ENCODE data around the gene GPER1. TPM values are rescaled to one million over a fixed set of nuclear protein-coding genes. Genes with fewer than 3 reads are reported as not detected.
"Not testable (repeated sequence)": the region's sequence is repeated elsewhere in the genome, so short reads cannot be mapped to it uniquely, and the experiment has no call there.

Gene GPER1
- 0.09 TPM in 1 of 2 replicates, not detected in the other for total RNA-seq

- Mint-ChIP-seq H3K4me1 (peaks cover 9% of the 10 kb centered on the region), H3K27ac (peak within 1 kb of the TSS; percentile 11), H3K36me3 (ENCODE audit: low read depth) (no peaks in the 10 kb centered on the region), H3K27me3 (peaks cover 2% of the 10 kb centered on the region), H3K4me3 (peak within 1 kb of the TSS; percentile 79), H3K9me3 (no peaks in the 10 kb centered on the region)
- DNase-seq = no peak
- intact Hi-C loops (cut with micrococcal nuclease) = loop anchor here (1.0 kb wide), 1 partner anchor 88 kb away; no protein-coding TSS in a partner anchor
Observed at GRCh38 chr7:1087952-1088920, at the start of gene GPER1. Gene GPER1 (plus strand): TSS chr7:1088113. CDS start chr7:1091729, 3,616 bp downstream.

- H3K27me3 Mint-ChIP-seq, DNase-seq, H3K27ac Mint-ChIP-seq: not testable (repeated sequence)
Observed at GRCh38 chr7:1040233-1040632, 47.7 kb upstream of the GPER1 start.

GRCh38 chr7:1040790-1041189 lies 47.1 kb upstream of the GPER1 start:
- no peak overlapping the region for H3K4me3 Mint-ChIP-seq
- H3K27me3 Mint-ChIP-seq = no peaks in the 10 kb centered on the region
- no peaks in the 10 kb centered on the region for H3K36me3 Mint-ChIP-seq (ENCODE audit: low read depth)
- intact Hi-C loops (cut with micrococcal nuclease) = loop anchor here (5.0 kb wide), 2 partner anchors 97 to 118 kb away; a partner anchor contains a TSS
- no peaks in the 10 kb centered on the region for H3K9me3 Mint-ChIP-seq
- peaks cover 21% of the 10 kb centered on the region for H3K4me1 Mint-ChIP-seq
- H3K27ac Mint-ChIP-seq = no peak overlapping the region
- no peak for DNase-seq

More at GRCh38 chr7:1040233-1040632, 47.7 kb upstream of the GPER1 start:
- H3K9me3 Mint-ChIP-seq; H3K4me3 Mint-ChIP-seq; H3K36me3 Mint-ChIP-seq (ENCODE audit: low read depth): not testable (repeated sequence)
- intact Hi-C loops (cut with micrococcal nuclease) = loop anchor here (5.0 kb wide), 2 partner anchors 97 to 118 kb away; a partner anchor contains a TSS
- peaks cover 15% of the 10 kb centered on the region for H3K4me1 Mint-ChIP-seq

- H3K9me3 Mint-ChIP-seq = no peaks in the 10 kb centered on the region
- H3K36me3 Mint-ChIP-seq (ENCODE audit: low read depth) = peaks cover 1% of the 10 kb centered on the region
- intact Hi-C loops (cut with micrococcal nuclease) = loop anchor here (5.0 kb wide), 2 partner anchors 95 to 120 kb away; a partner anchor contains a TSS
- H3K4me3 Mint-ChIP-seq = no peak overlapping the region
- DNase-seq = no peak
- H3K27ac Mint-ChIP-seq = no peak overlapping the region
- H3K27me3 Mint-ChIP-seq = no peaks in the 10 kb centered on the region
- H3K4me1 Mint-ChIP-seq = peaks cover 31% of the 10 kb centered on the region
Observed at GRCh38 chr7:1041551-1042491, 46.1 kb upstream of the GPER1 start.

GRCh38 chr7:1042492-1042833 lies 45.5 kb upstream of the GPER1 start:
- no peak overlapping the region for H3K4me3 Mint-ChIP-seq
- intact Hi-C loops (cut with micrococcal nuclease) = loop anchor here (5.0 kb wide), 2 partner anchors 95 to 120 kb away; a partner anchor contains a TSS
- no peaks in the 10 kb centered on the region for H3K9me3 Mint-ChIP-seq
- no peak overlapping the region for H3K27ac Mint-ChIP-seq
- DNase-seq = no peak
- H3K27me3 Mint-ChIP-seq = no peaks in the 10 kb centered on the region
- peaks cover 38% of the 10 kb centered on the region for H3K4me1 Mint-ChIP-seq
- H3K36me3 Mint-ChIP-seq (ENCODE audit: low read depth) = peaks cover 1% of the 10 kb centered on the region

- no peak for DNase-seq
- H3K4me3 Mint-ChIP-seq = peak overlapping the region; percentile 77
- no peaks in the 10 kb centered on the region for H3K27me3 Mint-ChIP-seq
- peak overlapping the region; percentile 78 for H3K27ac Mint-ChIP-seq
- H3K36me3 Mint-ChIP-seq (ENCODE audit: low read depth) = peaks cover 1% of the 10 kb centered on the region
- intact Hi-C loops (cut with micrococcal nuclease) = loop anchor here (2.0 to 5.0 kb wide), 5 partner anchors 69 to 167 kb away; partner anchors contain the start of genes COX19, GET4 and ZFAND2A
- no peaks in the 10 kb centered on the region for H3K9me3 Mint-ChIP-seq
- peaks cover 50% of the 10 kb centered on the region for H3K4me1 Mint-ChIP-seq
Observed at GRCh38 chr7:1043552-1044188, 44.2 kb upstream of the GPER1 start.

- DNase-seq = peak; percentile 97
- H3K9me3 Mint-ChIP-seq = no peaks in the 10 kb centered on the region
- peaks cover 57% of the 10 kb centered on the region for H3K4me1 Mint-ChIP-seq
- intact Hi-C loops (cut with micrococcal nuclease) = loop anchor here (1.0 to 5.0 kb wide), 6 partner anchors 15 to 168 kb away; partner anchors contain the start of genes COX19, GET4 and ZFAND2A
- peak within 1 kb of the TSS; percentile 89 for H3K4me3 Mint-ChIP-seq
- peaks cover 1% of the 10 kb centered on the region for H3K36me3 Mint-ChIP-seq (ENCODE audit: low read depth)
- H3K27ac Mint-ChIP-seq = peak within 1 kb of the TSS; percentile 78
- H3K27me3 Mint-ChIP-seq = no peaks in the 10 kb centered on the region
Observed at GRCh38 chr7:1044189-1045068, 43.5 kb upstream of the GPER1 start, which contains the start of gene GPR146. Gene GPR146 (plus strand): TSS chr7:1044546. CDS start chr7:1057516, 12,970 bp downstream.

GRCh38 chr7:1045069-1046063 lies 42.5 kb upstream of the GPER1 start:
- no peak for DNase-seq
- H3K36me3 Mint-ChIP-seq (ENCODE audit: low read depth) = peaks cover 1% of the 10 kb centered on the region
- H3K4me3 Mint-ChIP-seq = peak overlapping the region; percentile 89
- intact Hi-C loops (cut with micrococcal nuclease) = loop anchor here (1.0 to 2.0 kb wide), 4 partner anchors 16 to 169 kb away; partner anchors contain the start of genes COX19, GET4 and ZFAND2A
- H3K4me1 Mint-ChIP-seq = peaks cover 60% of the 10 kb centered on the region
- H3K27me3 Mint-ChIP-seq = no peaks in the 10 kb centered on the region
- H3K9me3 Mint-ChIP-seq = no peaks in the 10 kb centered on the region
- H3K27ac Mint-ChIP-seq = peak overlapping the region; percentile 72

GRCh38 chr7:1046722-1047679 lies 40.9 kb upstream of the GPER1 start:
- Mint-ChIP-seq H3K27ac (no peak overlapping the region), H3K27me3 (no peaks in the 10 kb centered on the region), H3K9me3 (no peaks in the 10 kb centered on the region), H3K4me1 (peaks cover 60% of the 10 kb centered on the region), H3K36me3 (ENCODE audit: low read depth) (peaks cover 1% of the 10 kb centered on the region), H3K4me3 (peak overlapping the region; percentile 89)
- intact Hi-C loops (cut with micrococcal nuclease) = no loop called here
- peak; percentile 80 for DNase-seq

- H3K9me3 Mint-ChIP-seq = no peaks in the 10 kb centered on the region
- H3K27ac Mint-ChIP-seq = no peak overlapping the region
- peaks cover 51% of the 10 kb centered on the region for H3K4me1 Mint-ChIP-seq
- DNase-seq = no peak
- peak overlapping the region; percentile 30 for H3K4me3 Mint-ChIP-seq
- H3K36me3 Mint-ChIP-seq (ENCODE audit: low read depth) = peaks cover 1% of the 10 kb centered on the region
- H3K27me3 Mint-ChIP-seq = no peaks in the 10 kb centered on the region
- intact Hi-C loops (cut with micrococcal nuclease) = no loop called here
Observed at GRCh38 chr7:1049006-1049741, 38.7 kb upstream of the GPER1 start.
